GM12892 (cell line): ENCODE measurements around the gene PSMA5.

Source experiments
- POLR2A ChIP-seq: IDR thresholded peaks from 2 replicates; pipeline ENCODE4 v1.6.1; 2011; ENCODE audit warnings: low read depth, low read length, control low read depth
- POLR2AphosphoS5 ChIP-seq: IDR thresholded peaks from 2 replicates; pipeline ENCODE4 v1.6.1; 2011; ENCODE audit warnings: low read depth, low read length, control low read depth
- TAF1 ChIP-seq: IDR thresholded peaks from 2 replicates; pipeline ENCODE4 v1.6.1; 2011; ENCODE audit warnings: low read depth, mild to moderate bottlenecking, control low read depth, low read length, borderline replicate concordance

DNA sequence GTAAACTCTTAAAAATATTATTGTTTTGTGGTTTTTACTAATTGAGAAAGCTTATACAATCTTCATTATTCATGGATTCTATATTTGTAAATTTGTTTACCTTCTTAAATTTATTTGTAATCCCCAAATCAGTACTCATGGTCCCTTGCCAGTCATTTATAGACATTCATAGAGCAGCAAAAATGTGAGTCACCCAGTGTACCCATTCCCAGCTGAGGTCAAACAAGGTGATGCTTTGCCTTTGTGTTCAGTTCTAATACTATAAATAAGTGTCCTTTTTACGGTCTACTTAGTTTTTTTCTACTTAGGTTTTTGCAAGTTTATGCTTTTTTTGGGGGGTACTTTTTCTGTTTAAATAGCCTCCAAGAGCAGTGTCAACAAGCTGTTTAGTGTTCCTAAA is 64.6 kb downstream of the PSMA5 start:
- TF ChIP-seq TAF1, result no peak
- TF ChIP-seq POLR2A, result no peak
- no peak for TF ChIP-seq POLR2AphosphoS5
